PC-9 (cell line): ENCODE results near the gene SMAD6.

Source experiments
- EZH2 ChIP-seq: fragments of 200-600 bp; sonication (generic); IDR thresholded peaks from 2 replicates; pipeline ENCODE4 v1.8.0; 2017; ENCODE audit warnings: antibody characterized with exemption, low read depth
- TF ChIP-seq, protein P1 (sequence below): fragments of 200-600 bp; sonication (generic); conservative IDR thresholded peaks from 2 replicates; pipeline ENCODE4 v1.6.1; 2017; ENCODE audit warnings: mixed run types, antibody characterized with exemption, mild to moderate bottlenecking, moderate library complexity

DNA sequence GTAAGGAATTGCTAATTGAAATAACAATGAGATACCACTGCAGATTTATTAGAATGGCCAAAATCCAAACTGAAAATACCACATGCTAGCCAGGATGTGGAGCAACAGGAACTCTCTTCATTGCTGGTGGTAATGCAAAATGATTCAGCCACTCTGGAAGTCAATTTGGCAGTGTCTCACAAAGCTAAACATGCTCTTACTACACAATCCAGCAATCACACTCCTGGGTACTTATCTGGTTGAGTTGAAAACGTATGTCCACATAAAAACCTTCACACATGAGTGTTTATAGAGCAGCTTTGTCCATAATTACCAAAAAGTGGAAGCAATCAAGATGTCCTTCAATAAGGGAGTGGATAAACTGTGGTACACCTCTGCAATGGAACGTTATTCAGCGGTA is 113.3 kb downstream of the SMAD6 start:
- TF ChIP-seq, protein P1, sequence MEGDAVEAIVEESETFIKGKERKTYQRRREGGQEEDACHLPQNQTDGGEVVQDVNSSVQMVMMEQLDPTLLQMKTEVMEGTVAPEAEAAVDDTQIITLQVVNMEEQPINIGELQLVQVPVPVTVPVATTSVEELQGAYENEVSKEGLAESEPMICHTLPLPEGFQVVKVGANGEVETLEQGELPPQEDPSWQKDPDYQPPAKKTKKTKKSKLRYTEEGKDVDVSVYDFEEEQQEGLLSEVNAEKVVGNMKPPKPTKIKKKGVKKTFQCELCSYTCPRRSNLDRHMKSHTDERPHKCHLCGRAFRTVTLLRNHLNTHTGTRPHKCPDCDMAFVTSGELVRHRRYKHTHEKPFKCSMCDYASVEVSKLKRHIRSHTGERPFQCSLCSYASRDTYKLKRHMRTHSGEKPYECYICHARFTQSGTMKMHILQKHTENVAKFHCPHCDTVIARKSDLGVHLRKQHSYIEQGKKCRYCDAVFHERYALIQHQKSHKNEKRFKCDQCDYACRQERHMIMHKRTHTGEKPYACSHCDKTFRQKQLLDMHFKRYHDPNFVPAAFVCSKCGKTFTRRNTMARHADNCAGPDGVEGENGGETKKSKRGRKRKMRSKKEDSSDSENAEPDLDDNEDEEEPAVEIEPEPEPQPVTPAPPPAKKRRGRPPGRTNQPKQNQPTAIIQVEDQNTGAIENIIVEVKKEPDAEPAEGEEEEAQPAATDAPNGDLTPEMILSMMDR: no peak
- TF ChIP-seq EZH2: no peak
